GM12801 (cell line): ENCODE measurements around the gene AZU1.

Experiments used
- CTCF ChIP-seq: IDR thresholded peaks from one replicate; pipeline ENCODE4 v1.5.1; 2011; ENCODE audit warnings: control low read depth; ENCODE audit not compliant: insufficient read length; ENCODE audit errors: extremely low read depth

Gene AZU1

GRCh38 chr19:863315-863620, 35.6 kb downstream of the AZU1 start:
- no peak for TF ChIP-seq CTCF

GRCh38 chr19:866769-867300, 39.2 kb downstream of the AZU1 start:
- TF ChIP-seq CTCF: no peak

GRCh38 chr19:867301-867793, 39.7 kb downstream of the AZU1 start:
- no peak for TF ChIP-seq CTCF

GRCh38 chr19:867855-868457, 40.3 kb downstream of the AZU1 start:
- no peak for TF ChIP-seq CTCF

- TF ChIP-seq CTCF: no peak
Measured at GRCh38 chr19:868458-869244, 41.0 kb downstream of the AZU1 start.

- no peak for TF ChIP-seq CTCF
Measured at GRCh38 chr19:869245-870177, 41.9 kb downstream of the AZU1 start.

GRCh38 chr19:870314-870713, 42.7 kb downstream of the AZU1 start:
- no peak for TF ChIP-seq CTCF
